Measurements from ENCODE around the gene METTL25B.

- TF ChIP-seq GABPA (IDR thresholded peaks at IDR 0.05; ENCODE audit: low read depth, low read length) (no peak), GABPA (CRISPR knock-in tag; IDR thresholded peaks at IDR 0.05; ENCODE audit: low read depth) (no peak), ATF1 (CRISPR knock-in tag; IDR thresholded peaks at IDR 0.05) (no peak), CTCF (CRISPR knock-in tag; IDR thresholded peaks at IDR 0.05) (no peak), ATRX (CRISPR knock-in tag; IDR thresholded peaks at IDR 0.05; ENCODE audit: borderline replicate concordance) (no peak), PTBP1 (IDR thresholded peaks at IDR 0.05; ENCODE audit: low read depth, low read length, poor library complexity, severe bottlenecking) (no peak), BHLHE40 (IDR thresholded peaks at IDR 0.05; ENCODE audit: low read length) (no peak), KAT7 (CRISPR knock-in tag; IDR thresholded peaks at IDR 0.05; ENCODE audit: borderline replicate concordance) (no peak), ZNF737 (CRISPR knock-in tag; IDR thresholded peaks at IDR 0.05; ENCODE audit: borderline replicate concordance) (no peak)
Measured at GRCh38 chr1:156776942-156777341, 48.7 kb downstream of the METTL25B start.

All from HepG2 (cell line).